Psoas muscle (tissue), 8 donors: Measurements from ENCODE around the gene FAM222A. TPM values are rescaled to one million over a fixed set of nuclear protein-coding genes. Genes with fewer than 3 reads are reported as not detected.

Experiments used
- ATAC-seq, 4 donors: fragments of 200-7000 bp; cut with Tn5 transposase; one replicate each; pipeline ENCODE4 v1.9.1; 2020; ENCODE audit warnings: moderate library complexity in 3 of 4, mild to moderate bottlenecking in 2 of 4
- DNase-seq, 2 donors: peaks; one replicate each; pipeline ENCODE4 v3.0.0-alpha.2; 2020
- H3K27ac ChIP-seq: fragments of 200-600 bp; one replicate; pipeline ENCODE4 v1.8.0; 2022
- H3K27me3 ChIP-seq, 3 donors: fragments of 200-600 bp in 1 of 3; one replicate each; pipeline versions ENCODE4 v1.6.1 to v1.8.0; 2013 to 2022; ENCODE audit warnings: low read length in 2 of 3, mild to moderate bottlenecking in 2 of 3, moderate library complexity in 1 of 3; ENCODE audit not compliant: insufficient read depth in 3 of 3
- H3K36me3 ChIP-seq, 2 donors: fragments of 200-600 bp in 1 of 2; one replicate each; pipeline versions ENCODE4 v1.6.1 to v1.8.0; 2013 to 2022; ENCODE audit warnings: low read depth in 1 of 2, mild to moderate bottlenecking in 1 of 2, moderate library complexity in 1 of 2; ENCODE audit not compliant: insufficient read depth in 1 of 2
- H3K4me1 ChIP-seq: fragments of 200-600 bp; one replicate; pipeline ENCODE4 v1.8.0; 2022
- H3K4me3 ChIP-seq: fragments of 200-600 bp; one replicate; pipeline ENCODE4 v1.8.0; 2022; ENCODE audit warnings: mild to moderate bottlenecking
- H3K9me3 ChIP-seq: fragments of 200-600 bp; one replicate; pipeline ENCODE4 v1.8.0; 2022
- CTCF ChIP-seq: fragments of 200-600 bp; IDR thresholded peaks from one replicate; pipeline ENCODE4 v1.8.0; 2022; ENCODE audit warnings: antibody characterized with exemption
- WGBS, 3 donors: extraction: QIAGEN DNeasy Blood & Tissue Kit; methylation state at CpG; one replicate each; pipeline versions ENCODE4 v1.1.6 to v1.1.7; 2013; 5-methylcytosine and 5-hydroxymethylcytosine counted together
- intact Hi-C, 2 donors: fragments of 100-400 bp; cut with DNase I; formaldehyde crosslinking; loops; one replicate each; pipeline versions ENCODE4 v1.11.0 to v1.14.2; 2022
- polyA plus RNA-seq, 3 donors: library from polyadenylated mRNA; stranded (reverse); fragments of 200-250 nt; gene quantifications; one replicate each; pipeline ENCODE4 v1.2.3, GENCODE V29; 2013
- total RNA-seq, 4 donors: library from RNA; stranded (reverse); fragmentation: NEBNext Ultra II Directional in 2 of 4; extraction: Animal tissue kit (Norgen Biotek cat#: 25700) in 2 of 4; gene quantifications; one replicate each; pipeline versions ENCODE4 v1.2.1 to v1.2.4, GENCODE V29; 2021 to 2023
- donor health status: healthy with polysubstance abuse.
- donor health status: DM: no; HTN: no; CAD: no; lungs with moderate emphysema.
- donor health status: Bipolar disorder and iron deficiency.
- donor health status: healthy.
- donor health status: DM: yes; HTN: yes; CAD: no.
- donor health status: DM: no; HTN: no; CAD: no.
- donor health status: DM: no; HTN: no; CAD: no.
- donor health status: DM: yes; HTN: yes; CAD: no.

Gene FAM222A
- total and polyA plus RNA-seq, 7 donors, result 0.59 to 15.8 (median 5.1) TPM

- Histone ChIP-seq H3K27ac (no peak overlapping the region), H3K9me3 (no peaks in the 10 kb centered on the region), H3K27me3 (no peaks in the 10 kb centered on the region), H3K36me3 (no peaks in the 10 kb centered on the region), H3K4me3 (no peak overlapping the region), H3K4me1 (no peaks in the 10 kb centered on the region)
- 94 to 96% (median 95%) methylated on average over 3 of the region's 3 CpGs for WGBS, 3 donors
- ATAC-seq, result no peak
- no peak for TF ChIP-seq CTCF
- intact Hi-C loops, result no loop called here
- DNase-seq, result no peak
Observed at GRCh38 chr12:109764123-109764522, 50.5 kb downstream of the FAM222A start.

- WGBS, 3 donors, result 66 to 77% (median 69%) methylated on average over 18 of the region's 18 CpGs
- ATAC-seq, result no peak
- intact Hi-C loops, result no loop called here
- Histone ChIP-seq H3K27ac (no peak overlapping the region), H3K9me3 (no peaks in the 10 kb centered on the region), H3K4me3 (no peak overlapping the region), H3K36me3 (no peaks in the 10 kb centered on the region), H3K4me1 (no peaks in the 10 kb centered on the region), H3K27me3 (no peaks in the 10 kb centered on the region)
- DNase-seq, result peak in 1 of 2 donors; percentile 33
- no peak for TF ChIP-seq CTCF
Observed at GRCh38 chr12:109764776-109765445, 51.3 kb downstream of the FAM222A start.

GRCh38 chr12:109765446-109765810, 51.8 kb downstream of the FAM222A start:
- Histone ChIP-seq H3K4me3 (no peak overlapping the region), H3K4me1 (no peaks in the 10 kb centered on the region), H3K36me3 (no peaks in the 10 kb centered on the region), H3K9me3 (no peaks in the 10 kb centered on the region), H3K27me3 (no peaks in the 10 kb centered on the region), H3K27ac (no peak overlapping the region)
- no peak for ATAC-seq
- no peak for TF ChIP-seq CTCF
- intact Hi-C loops, result no loop called here
- 91 to 94% (median 92%) methylated on average over 6 of the region's 6 CpGs for WGBS, 3 donors
- peak in 1 of 2 donors; percentile 9 for DNase-seq

- DNase-seq (peak in 1 of 2 donors; percentile 28), ATAC-seq (no peak)
- H3K9me3 ChIP-seq, result no peaks in the 10 kb centered on the region
- WGBS, 3 donors, result 78 to 83% (median 81%) methylated on average over 12 of the region's 12 CpGs
- no peaks in the 10 kb centered on the region for H3K4me1 ChIP-seq
- TF ChIP-seq CTCF, result no peak
- no peak overlapping the region for H3K4me3 ChIP-seq
- no peaks in the 10 kb centered on the region for H3K27me3 ChIP-seq
- intact Hi-C loops, result no loop called here
- H3K27ac ChIP-seq, result no peak overlapping the region
- no peaks in the 10 kb centered on the region for H3K36me3 ChIP-seq
Observed at GRCh38 chr12:109766251-109766778, 52.7 kb downstream of the FAM222A start.

GRCh38 chr12:109767456-109767855, 53.8 kb downstream of the FAM222A start:
- Histone ChIP-seq H3K4me3 (no peak overlapping the region), H3K27me3 (no peaks in the 10 kb centered on the region), H3K27ac (no peak overlapping the region), H3K4me1 (no peaks in the 10 kb centered on the region), H3K9me3 (no peaks in the 10 kb centered on the region), H3K36me3 (no peaks in the 10 kb centered on the region)
- intact Hi-C loops, result no loop called here
- DNase-seq (no peak), ATAC-seq (no peak)
- no peak for TF ChIP-seq CTCF
- 97 to 98% (median 97%) methylated on average over 4 of the region's 4 CpGs for WGBS, 3 donors
